H1 (cell line): Measurements from ENCODE around the gene RNF32.

ENCODE experiments used
- KDM1A ChIP-seq: fragments of 200-600, 300-600 bp; sonication (generic); IDR thresholded peaks from 2 replicates; pipeline ENCODE4 v1.7.1; 2016; ENCODE audit warnings: mild to moderate bottlenecking, low read length, borderline replicate concordance
- POLR2A ChIP-seq, 2 experiments: IDR thresholded peaks; 1 replicate in 1 of 2; 2 replicates in 1 of 2; pipeline ENCODE4 v1.6.1; 2011; ENCODE audit warnings: low read depth in 2 of 2, low read length in 2 of 2, mild to moderate bottlenecking in 2 of 2; ENCODE audit errors: control extremely low read depth in 1 of 2
- SIN3A ChIP-seq, 2 experiments: IDR thresholded peaks in 1 of 2; conservative IDR thresholded peaks in 1 of 2; 2 replicates each; pipeline ENCODE4 v1.6.1; 2011 to 2012; ENCODE audit warnings: low read length in 2 of 2, improper control_type of control experiment in 1 of 2, low read depth in 1 of 2, mild to moderate bottlenecking in 1 of 2
- TF ChIP-seq, protein P1 (sequence below), 3 experiments: IDR thresholded peaks; 1 replicate in 2 of 3; 2 replicates in 1 of 3; pipeline versions ENCODE4 v1.5.1 to v1.6.1; 2011; ENCODE audit warnings: low read length in 3 of 3, mild to moderate bottlenecking in 3 of 3, inconsistent platforms in 2 of 3, low read depth in 1 of 3, moderate library complexity in 1 of 3; ENCODE audit not compliant: insufficient read depth in 1 of 3; ENCODE audit errors: control extremely low read depth in 1 of 3
- TF ChIP-seq, protein P2 (sequence below): IDR thresholded peaks from 2 replicates; pipeline ENCODE4 v1.6.1; 2011; ENCODE audit warnings: low read length, improper control_type of control experiment

GRCh38 chr7:156608173-156608478 lies 32.4 kb upstream of the RNF32 start:
- TF ChIP-seq KDM1A (no peak), POLR2A (IDR thresholded peaks at IDR 0.05; ENCODE audit: control extremely low read depth in 1 of 2, low read depth in 2 of 2, low read length in 2 of 2) (no peak), SIN3A (conservative IDR thresholded peaks at IDR 0.05 in 1 of 2, IDR thresholded peaks at IDR 0.05 in 1 of 2; ENCODE audit: low read depth in 1 of 2, low read length in 2 of 2) (no peak)
- TF ChIP-seq, protein P1, sequence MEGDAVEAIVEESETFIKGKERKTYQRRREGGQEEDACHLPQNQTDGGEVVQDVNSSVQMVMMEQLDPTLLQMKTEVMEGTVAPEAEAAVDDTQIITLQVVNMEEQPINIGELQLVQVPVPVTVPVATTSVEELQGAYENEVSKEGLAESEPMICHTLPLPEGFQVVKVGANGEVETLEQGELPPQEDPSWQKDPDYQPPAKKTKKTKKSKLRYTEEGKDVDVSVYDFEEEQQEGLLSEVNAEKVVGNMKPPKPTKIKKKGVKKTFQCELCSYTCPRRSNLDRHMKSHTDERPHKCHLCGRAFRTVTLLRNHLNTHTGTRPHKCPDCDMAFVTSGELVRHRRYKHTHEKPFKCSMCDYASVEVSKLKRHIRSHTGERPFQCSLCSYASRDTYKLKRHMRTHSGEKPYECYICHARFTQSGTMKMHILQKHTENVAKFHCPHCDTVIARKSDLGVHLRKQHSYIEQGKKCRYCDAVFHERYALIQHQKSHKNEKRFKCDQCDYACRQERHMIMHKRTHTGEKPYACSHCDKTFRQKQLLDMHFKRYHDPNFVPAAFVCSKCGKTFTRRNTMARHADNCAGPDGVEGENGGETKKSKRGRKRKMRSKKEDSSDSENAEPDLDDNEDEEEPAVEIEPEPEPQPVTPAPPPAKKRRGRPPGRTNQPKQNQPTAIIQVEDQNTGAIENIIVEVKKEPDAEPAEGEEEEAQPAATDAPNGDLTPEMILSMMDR (IDR thresholded peaks at IDR 0.05; ENCODE audit: control extremely low read depth in 1 of 3, insufficient read depth in 1 of 3, low read depth in 1 of 3, low read length in 3 of 3), result no peak
- TF ChIP-seq, protein P2, sequence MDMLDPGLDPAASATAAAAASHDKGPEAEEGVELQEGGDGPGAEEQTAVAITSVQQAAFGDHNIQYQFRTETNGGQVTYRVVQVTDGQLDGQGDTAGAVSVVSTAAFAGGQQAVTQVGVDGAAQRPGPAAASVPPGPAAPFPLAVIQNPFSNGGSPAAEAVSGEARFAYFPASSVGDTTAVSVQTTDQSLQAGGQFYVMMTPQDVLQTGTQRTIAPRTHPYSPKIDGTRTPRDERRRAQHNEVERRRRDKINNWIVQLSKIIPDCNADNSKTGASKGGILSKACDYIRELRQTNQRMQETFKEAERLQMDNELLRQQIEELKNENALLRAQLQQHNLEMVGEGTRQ, result no peak
